Tibial nerve (tissue), 4 donors: ENCODE data around the gene ACAD9. TPM values are rescaled to one million over a fixed set of nuclear protein-coding genes. Genes with fewer than 3 reads are reported as not detected.

Experiments used
- DNase-seq, 2 donors: peaks; one replicate each; pipeline ENCODE4 v3.0.0-alpha.2; 2019; ENCODE audit warnings: low spot score in 2 of 2
- H3K27ac ChIP-seq, 4 donors: fragments of 200-600 bp; sonication (generic) in 3 of 4; one replicate each; pipeline ENCODE4 v1.5.1; 2017 to 2019; ENCODE audit warnings: mild to moderate bottlenecking in 1 of 4
- H3K27me3 ChIP-seq, 2 donors: fragments of 200-600 bp; sonication (generic) in 1 of 2; one replicate each; pipeline versions ENCODE4 v1.5.1 to v1.6.0; 2017 to 2019
- H3K36me3 ChIP-seq, 3 donors: fragments of 200-600 bp; sonication (generic); one replicate each; pipeline ENCODE4 v1.5.1; 2018 to 2019
- H3K4me1 ChIP-seq, 4 donors: fragments of 200-600 bp; sonication (generic) in 3 of 4; one replicate each; pipeline ENCODE4 v1.5.1; 2017 to 2019
- H3K4me3 ChIP-seq, 4 donors: fragments of 200-600 bp; sonication (generic) in 3 of 4; one replicate each; pipeline ENCODE4 v1.5.1; 2017 to 2019; ENCODE audit warnings: mild to moderate bottlenecking in 1 of 4, moderate library complexity in 1 of 4
- H3K9me3 ChIP-seq, 4 donors: fragments of 200-600 bp; sonication (generic) in 3 of 4; one replicate each; pipeline ENCODE4 v1.5.1; 2017 to 2019
- CTCF ChIP-seq, 5 experiments: fragments of 200-600 bp in 3 of 5; fragments of 450-650 bp in 2 of 5; sonication (generic) in 3 of 5; IDR thresholded peaks; one replicate each; pipeline ENCODE4 v1.5.1; 2016 to 2019; ENCODE audit warnings: antibody characterized with exemption in 5 of 5, mild to moderate bottlenecking in 3 of 5, moderate library complexity in 2 of 5
- EP300 ChIP-seq, 2 donors: sonication (generic); formaldehyde crosslinking; IDR thresholded peaks; one replicate each; pipeline ENCODE4 v1.6.1; 2017; ENCODE audit warnings: antibody characterized with exemption in 2 of 2, mild to moderate bottlenecking in 1 of 2
- POLR2A ChIP-seq, 2 donors: fragments of 450-650 bp; IDR thresholded peaks; one replicate each; pipeline ENCODE4 v1.6.1; 2017; ENCODE audit warnings: antibody characterized with exemption in 2 of 2, mild to moderate bottlenecking in 2 of 2, moderate library complexity in 2 of 2
- WGBS, 2 donors: methylation state at CpG; one replicate each; pipeline ENCODE4 v1.1.5; 2018; 5-methylcytosine and 5-hydroxymethylcytosine counted together
- total RNA-seq, 4 donors: library from RNA; depleted of rRNA; stranded (reverse); fragments of >200 nt; gene quantifications; one replicate each; pipeline ENCODE4 v1.1.0, GENCODE V29; 2016

ACAD9 gene
- total RNA-seq, 4 donors from 2014 or later: 49.6 to 81.9 (median 63.7) TPM

GRCh38 chr3:128932516-128933212, 53.2 kb downstream of the ACAD9 start:
- no peaks in the 10 kb centered on the region for H3K4me1 ChIP-seq
- WGBS, 2 donors: 81 to 82% methylated on average over 12 of the region's 12 CpGs
- TF ChIP-seq POLR2A (IDR thresholded peaks at IDR 0.05) (no peak), CTCF (IDR thresholded peaks at IDR 0.05) (no peak), EP300 (IDR thresholded peaks at IDR 0.05) (no peak)
- no peaks in the 10 kb centered on the region for H3K36me3 ChIP-seq
- peaks cover 0 to 3% (median 0%) of the 10 kb centered on the region in 4 donors for H3K9me3 ChIP-seq
- H3K4me3 ChIP-seq: no peak overlapping the region
- no peak overlapping the region for H3K27ac ChIP-seq
- H3K27me3 ChIP-seq: peaks cover 0 to 4% of the 10 kb centered on the region in 2 donors
- no peak for DNase-seq

GRCh38 chr3:128933213-128933921, 53.9 kb downstream of the ACAD9 start:
- Histone ChIP-seq H3K4me3 (no peak overlapping the region), H3K4me1 (no peaks in the 10 kb centered on the region), H3K27ac (no peak overlapping the region), H3K36me3 (no peaks in the 10 kb centered on the region), H3K9me3 (peaks cover 0 to 3% (median 0%) of the 10 kb centered on the region in 4 donors), H3K27me3 (peaks cover 0 to 4% of the 10 kb centered on the region in 2 donors)
- DNase-seq: no peak
- WGBS, 2 donors: 75 to 78% methylated on average over 8 to 9 of the region's 9 CpGs
- no peak for TF ChIP-seq POLR2A (IDR thresholded peaks at IDR 0.05)
- TF ChIP-seq EP300 (IDR thresholded peaks at IDR 0.05): no peak
- TF ChIP-seq CTCF (IDR thresholded peaks at IDR 0.05): no peak

- 84 to 95% methylated on average over 2 of the region's 2 CpGs for WGBS, 2 donors
- no peaks in the 10 kb centered on the region for H3K4me1 ChIP-seq
- no peak for TF ChIP-seq EP300 (IDR thresholded peaks at IDR 0.05)
- no peak for TF ChIP-seq POLR2A (IDR thresholded peaks at IDR 0.05)
- TF ChIP-seq CTCF (IDR thresholded peaks at IDR 0.05): no peak
- no peak for DNase-seq
- no peaks in the 10 kb centered on the region for H3K36me3 ChIP-seq
- no peak overlapping the region for H3K27ac ChIP-seq
- no peak overlapping the region for H3K4me3 ChIP-seq
- H3K27me3 ChIP-seq: peaks cover 0 to 4% of the 10 kb centered on the region in 2 donors
- H3K9me3 ChIP-seq: peaks cover 0 to 3% (median 0%) of the 10 kb centered on the region in 4 donors
Observed at GRCh38 chr3:128933922-128934253, 54.5 kb downstream of the ACAD9 start.

- no peak overlapping the region for H3K27ac ChIP-seq
- no peaks in the 10 kb centered on the region for H3K36me3 ChIP-seq
- TF ChIP-seq EP300 (IDR thresholded peaks at IDR 0.05) (no peak), CTCF (IDR thresholded peaks at IDR 0.05) (no peak)
- H3K9me3 ChIP-seq: no peaks in the 10 kb centered on the region
- 80 to 89% methylated on average over 2 of the region's 2 CpGs for WGBS, 2 donors
- H3K4me3 ChIP-seq: no peak overlapping the region
- H3K4me1 ChIP-seq: no peaks in the 10 kb centered on the region
- DNase-seq: no peak
- H3K27me3 ChIP-seq: peaks cover 0 to 4% of the 10 kb centered on the region in 2 donors
Observed at GRCh38 chr3:128935922-128936321, 56.5 kb downstream of the ACAD9 start.

- H3K27ac ChIP-seq: no peak overlapping the region
- no peaks in the 10 kb centered on the region for H3K36me3 ChIP-seq
- H3K9me3 ChIP-seq: no peaks in the 10 kb centered on the region
- no peaks in the 10 kb centered on the region for H3K4me1 ChIP-seq
- no peak for TF ChIP-seq EP300 (IDR thresholded peaks at IDR 0.05)
- TF ChIP-seq POLR2A (IDR thresholded peaks at IDR 0.05): no peak
- no peak for TF ChIP-seq CTCF (IDR thresholded peaks at IDR 0.05)
- peaks cover 0 to 4% of the 10 kb centered on the region in 2 donors for H3K27me3 ChIP-seq
- H3K4me3 ChIP-seq: no peak overlapping the region
- WGBS, 2 donors: 66 to 68% methylated on average over 4 of the region's 4 CpGs
- DNase-seq: no peak
Observed at GRCh38 chr3:128936341-128936740, 56.9 kb downstream of the ACAD9 start.
